ENCODE measurements around the gene FAM13C.

GRCh38 chr10:59212301-59212798 lies 150.0 kb downstream of the FAM13C start:
- TF ChIP-seq CTCF (IDR thresholded peaks at IDR 0.05) (no peak), POLR2A (IDR thresholded peaks at IDR 0.05) (no peak)
